GM10266 (cell line): ENCODE results near the gene CCDC33.

Source experiments
- DNase-seq: peaks from one replicate; pipeline ENCODE4 v3.0.0; 2012; ENCODE audit errors: extremely low spot score
- TF ChIP-seq, protein P1 (sequence below): IDR thresholded peaks from 2 replicates; pipeline ENCODE4 v1.5.1; 2012; ENCODE audit warnings: mild to moderate bottlenecking, low read depth; ENCODE audit not compliant: control insufficient read depth, insufficient read depth; ENCODE audit errors: missing control alignments

The CCDC33 gene

DNA sequence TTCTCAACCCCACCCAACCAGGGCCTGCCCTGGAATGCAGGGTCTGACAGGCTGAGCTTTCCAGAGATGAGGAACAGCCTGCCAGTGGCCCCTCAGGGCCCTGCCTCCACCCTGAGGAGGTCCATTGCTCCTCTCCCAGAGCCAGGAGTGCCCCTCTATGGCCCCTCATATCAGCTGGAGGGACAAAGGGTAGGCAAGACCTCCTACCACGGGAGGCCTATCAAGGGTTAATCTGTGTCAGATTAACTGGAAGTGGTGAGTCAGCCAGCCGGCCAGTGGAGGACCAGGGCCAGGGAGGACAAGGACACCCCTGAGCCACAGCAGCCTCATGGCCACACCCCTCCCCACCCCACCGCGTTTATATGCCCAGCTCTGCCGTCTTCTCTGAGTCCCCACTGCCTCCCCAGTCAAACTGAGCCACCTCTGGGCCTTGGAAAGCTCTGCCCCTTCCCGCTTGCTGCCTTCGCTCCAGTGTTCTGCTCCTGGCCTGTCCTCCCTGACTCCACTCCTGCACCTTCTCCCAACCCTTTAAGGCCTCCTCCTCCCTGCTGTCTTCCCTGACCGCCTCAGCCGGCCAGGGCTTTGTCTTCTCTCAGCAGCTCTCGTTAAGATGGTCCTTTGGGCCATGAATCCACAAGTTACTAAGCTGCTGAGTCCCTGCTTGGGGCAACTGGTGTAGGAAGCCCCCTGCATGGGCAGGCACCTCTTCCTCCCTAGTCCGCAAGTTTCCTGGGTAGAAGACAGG, 6.5 kb downstream of the CCDC33 start:
- TF ChIP-seq, protein P1, sequence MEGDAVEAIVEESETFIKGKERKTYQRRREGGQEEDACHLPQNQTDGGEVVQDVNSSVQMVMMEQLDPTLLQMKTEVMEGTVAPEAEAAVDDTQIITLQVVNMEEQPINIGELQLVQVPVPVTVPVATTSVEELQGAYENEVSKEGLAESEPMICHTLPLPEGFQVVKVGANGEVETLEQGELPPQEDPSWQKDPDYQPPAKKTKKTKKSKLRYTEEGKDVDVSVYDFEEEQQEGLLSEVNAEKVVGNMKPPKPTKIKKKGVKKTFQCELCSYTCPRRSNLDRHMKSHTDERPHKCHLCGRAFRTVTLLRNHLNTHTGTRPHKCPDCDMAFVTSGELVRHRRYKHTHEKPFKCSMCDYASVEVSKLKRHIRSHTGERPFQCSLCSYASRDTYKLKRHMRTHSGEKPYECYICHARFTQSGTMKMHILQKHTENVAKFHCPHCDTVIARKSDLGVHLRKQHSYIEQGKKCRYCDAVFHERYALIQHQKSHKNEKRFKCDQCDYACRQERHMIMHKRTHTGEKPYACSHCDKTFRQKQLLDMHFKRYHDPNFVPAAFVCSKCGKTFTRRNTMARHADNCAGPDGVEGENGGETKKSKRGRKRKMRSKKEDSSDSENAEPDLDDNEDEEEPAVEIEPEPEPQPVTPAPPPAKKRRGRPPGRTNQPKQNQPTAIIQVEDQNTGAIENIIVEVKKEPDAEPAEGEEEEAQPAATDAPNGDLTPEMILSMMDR = no peak
- no peak for DNase-seq

- DNase-seq = no peak
These were observed 7.3 kb downstream of the CCDC33 start for GRCh38 chr15:74243431-74243830.

DNA sequence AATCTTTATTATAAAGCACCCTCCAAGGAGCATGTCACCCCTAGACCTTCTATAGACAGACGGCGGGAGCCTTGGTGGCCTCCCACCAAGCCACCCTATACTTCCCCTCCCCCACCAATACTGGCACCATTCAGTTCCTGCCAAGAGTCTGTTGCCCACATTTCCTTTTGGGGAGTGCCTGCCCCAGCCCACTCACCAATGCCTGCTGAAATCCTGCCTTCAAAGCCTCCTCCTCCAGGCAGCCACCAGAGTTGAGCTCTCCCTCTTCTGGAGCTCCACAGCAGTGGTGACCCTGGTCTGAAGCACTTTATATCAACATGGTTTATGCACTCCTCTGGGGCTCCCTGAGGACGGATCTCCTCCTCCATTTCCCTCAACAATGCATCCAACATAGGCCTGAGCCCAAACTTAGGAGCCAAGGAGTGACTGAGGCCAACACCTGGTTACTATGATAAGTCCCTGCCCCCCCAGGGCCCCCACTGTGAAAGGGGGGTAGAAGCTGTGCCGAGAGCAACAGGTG, 8.8 kb downstream of the CCDC33 start:
- no peak for DNase-seq
- TF ChIP-seq, protein P1 = no peak

More at GRCh38 chr15:74243431-74243830, 7.3 kb downstream of the CCDC33 start:
- TF ChIP-seq, protein P1 = no peak

GRCh38 chr15:74245342-74245931, 9.3 kb downstream of the CCDC33 start:
- no peak for DNase-seq
- TF ChIP-seq, protein P1 = no peak

DNA sequence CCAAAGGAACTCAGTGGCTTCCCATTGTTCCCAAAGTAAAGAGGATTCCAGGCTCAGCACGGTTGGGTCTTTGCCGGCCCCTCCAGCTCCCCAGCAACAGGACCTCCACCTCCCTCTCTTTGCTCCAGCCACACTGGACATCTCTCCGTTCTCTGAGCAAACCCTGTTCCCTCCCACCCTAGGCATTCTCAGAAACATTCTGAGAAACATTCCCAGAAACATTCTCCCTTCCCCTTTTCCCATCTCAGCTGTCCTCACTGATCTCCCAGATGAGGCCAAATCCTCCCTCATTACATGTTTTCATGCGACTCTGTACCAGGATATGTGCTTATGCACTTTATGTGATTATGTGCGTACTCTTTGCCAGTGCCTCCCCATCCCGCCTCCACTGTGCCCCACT, 14.1 kb downstream of the CCDC33 start:
- TF ChIP-seq, protein P1 = no peak

GRCh38 chr15:74251131-74251811, 15.1 kb downstream of the CCDC33 start:
- DNase-seq = no peak
- TF ChIP-seq, protein P1 = no peak

More for the DNA sequence above, 14.1 kb downstream of the CCDC33 start:
- no peak for DNase-seq

DNA sequence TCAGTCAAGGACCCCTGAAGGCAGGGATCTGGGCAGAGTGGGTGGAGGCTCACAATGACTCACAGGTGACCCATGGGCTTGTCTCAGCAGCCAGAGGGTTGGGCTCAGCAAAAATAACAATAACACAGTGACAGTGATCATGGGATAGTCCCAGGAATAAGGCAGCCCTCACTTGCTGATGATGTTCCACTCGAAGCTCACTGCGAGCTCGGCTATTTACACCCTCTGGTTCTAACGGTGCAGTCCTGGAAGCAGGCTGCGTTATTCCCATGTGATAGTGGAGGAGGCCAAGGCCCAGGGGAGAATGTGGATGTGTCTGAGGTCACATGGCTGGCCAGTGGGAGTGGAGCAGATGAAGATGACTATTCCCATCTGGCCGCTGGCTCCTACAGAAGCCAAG, 16.2 kb downstream of the CCDC33 start:
- TF ChIP-seq, protein P1 = no peak
- DNase-seq = no peak
